Type B pancreatic cell (in vitro differentiated cells): ENCODE results near the gene TMEM138. TPM values are rescaled to one million over a fixed set of nuclear protein-coding genes. Genes with fewer than 3 reads are reported as not detected.

Experiments used
- DNase-seq: peaks from one replicate; pipeline ENCODE4 v3.0.0; 2021; ENCODE audit warnings: mixed read lengths; ENCODE audit not compliant: unreplicated experiment; ENCODE audit errors: extremely low spot score
- H3K27ac Mint-ChIP-seq: 2 replicates; pipeline ENCODE4 v1.8.0; 2021; ENCODE audit warnings: mild to moderate bottlenecking, mixed read lengths
- H3K27me3 Mint-ChIP-seq: 2 replicates; pipeline ENCODE4 v1.8.0; 2021; ENCODE audit warnings: mixed read lengths
- H3K36me3 Mint-ChIP-seq: 2 replicates; pipeline ENCODE4 v1.8.0; 2021; ENCODE audit warnings: mixed read lengths
- H3K4me1 Mint-ChIP-seq: one replicate; pipeline ENCODE4 v1.8.0; 2021; ENCODE audit warnings: mixed read lengths; ENCODE audit not compliant: unreplicated experiment
- H3K4me3 Mint-ChIP-seq: 2 replicates; pipeline ENCODE4 v1.8.0; 2021; ENCODE audit warnings: mild to moderate bottlenecking, mixed read lengths
- H3K9me3 Mint-ChIP-seq: 2 replicates; pipeline ENCODE4 v1.8.0; 2021; ENCODE audit warnings: mixed read lengths
- total RNA-seq: library from RNA; stranded (reverse); gene quantifications from 2 replicates; pipeline ENCODE4 v1.2.1, GENCODE V29; 2021; ENCODE audit warnings: low replicate concordance
- TF ChIP-seq, protein P1 (sequence below): fragments of 200-600 bp; sonication (generic); conservative IDR thresholded peaks from 2 replicates; pipeline ENCODE4 v1.5.0; 2021; ENCODE audit warnings: antibody characterized with exemption, mild to moderate bottlenecking

Gene TMEM138
- total RNA-seq, 1 donor from 2014 or later = 54.5 TPM

DNA sequence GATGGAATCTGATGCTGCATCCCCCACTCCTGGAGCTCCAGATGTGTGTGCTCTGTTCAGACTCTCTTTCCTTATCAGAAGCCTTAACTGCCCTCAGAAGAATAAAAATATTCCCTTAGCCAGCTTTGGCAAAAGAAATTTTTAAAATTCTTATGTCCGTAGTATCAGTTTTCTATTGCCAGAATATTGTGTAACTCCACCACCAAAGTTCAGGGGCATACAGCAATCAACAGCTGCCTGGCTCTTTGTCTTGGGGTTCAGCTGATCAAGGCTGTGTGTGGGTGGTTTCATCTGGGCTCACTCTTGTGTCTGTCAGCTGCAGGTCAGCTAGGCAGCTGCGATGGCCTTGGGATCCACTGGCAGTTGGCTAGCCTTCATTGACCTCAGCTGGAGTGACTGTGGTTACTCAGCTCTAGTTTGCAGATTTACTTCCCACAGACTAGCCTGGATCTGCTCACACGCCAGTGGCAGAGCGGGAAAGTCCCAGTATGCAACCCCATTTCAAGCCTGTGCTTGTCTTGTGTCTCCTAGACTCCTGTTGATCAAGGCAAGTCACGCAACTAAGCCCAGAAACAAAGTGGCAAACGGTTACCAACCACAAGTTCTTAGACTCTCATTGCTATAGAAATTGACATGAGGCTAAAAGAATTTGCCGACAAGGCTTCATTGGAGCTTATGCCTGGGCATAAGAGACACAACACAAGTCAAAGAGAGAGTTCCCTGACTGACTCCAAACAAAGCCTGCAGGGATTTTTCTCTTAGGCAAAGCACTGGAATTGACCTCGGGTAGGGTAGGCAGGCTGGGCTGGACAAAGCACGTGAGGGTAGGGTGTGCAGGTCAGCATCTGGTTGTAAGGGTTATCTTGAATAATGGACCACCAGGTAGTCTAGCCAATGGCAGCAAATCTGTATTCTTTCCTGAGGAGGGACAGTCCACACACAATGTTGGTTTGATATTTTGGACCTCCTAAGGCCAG lies 7.5 kb downstream of the TMEM138 start:
- DNase-seq = no peak
- no peaks in the 10 kb centered on the region for H3K27me3 Mint-ChIP-seq
- H3K27ac Mint-ChIP-seq = peak overlapping the region; percentile 71
- TF ChIP-seq, protein P1, sequence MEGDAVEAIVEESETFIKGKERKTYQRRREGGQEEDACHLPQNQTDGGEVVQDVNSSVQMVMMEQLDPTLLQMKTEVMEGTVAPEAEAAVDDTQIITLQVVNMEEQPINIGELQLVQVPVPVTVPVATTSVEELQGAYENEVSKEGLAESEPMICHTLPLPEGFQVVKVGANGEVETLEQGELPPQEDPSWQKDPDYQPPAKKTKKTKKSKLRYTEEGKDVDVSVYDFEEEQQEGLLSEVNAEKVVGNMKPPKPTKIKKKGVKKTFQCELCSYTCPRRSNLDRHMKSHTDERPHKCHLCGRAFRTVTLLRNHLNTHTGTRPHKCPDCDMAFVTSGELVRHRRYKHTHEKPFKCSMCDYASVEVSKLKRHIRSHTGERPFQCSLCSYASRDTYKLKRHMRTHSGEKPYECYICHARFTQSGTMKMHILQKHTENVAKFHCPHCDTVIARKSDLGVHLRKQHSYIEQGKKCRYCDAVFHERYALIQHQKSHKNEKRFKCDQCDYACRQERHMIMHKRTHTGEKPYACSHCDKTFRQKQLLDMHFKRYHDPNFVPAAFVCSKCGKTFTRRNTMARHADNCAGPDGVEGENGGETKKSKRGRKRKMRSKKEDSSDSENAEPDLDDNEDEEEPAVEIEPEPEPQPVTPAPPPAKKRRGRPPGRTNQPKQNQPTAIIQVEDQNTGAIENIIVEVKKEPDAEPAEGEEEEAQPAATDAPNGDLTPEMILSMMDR = no peak
- no peaks in the 10 kb centered on the region for H3K9me3 Mint-ChIP-seq
- H3K4me1 Mint-ChIP-seq = no peaks in the 10 kb centered on the region
- peaks cover 34% of the 10 kb centered on the region for H3K36me3 Mint-ChIP-seq
- no peak overlapping the region for H3K4me3 Mint-ChIP-seq

DNA sequence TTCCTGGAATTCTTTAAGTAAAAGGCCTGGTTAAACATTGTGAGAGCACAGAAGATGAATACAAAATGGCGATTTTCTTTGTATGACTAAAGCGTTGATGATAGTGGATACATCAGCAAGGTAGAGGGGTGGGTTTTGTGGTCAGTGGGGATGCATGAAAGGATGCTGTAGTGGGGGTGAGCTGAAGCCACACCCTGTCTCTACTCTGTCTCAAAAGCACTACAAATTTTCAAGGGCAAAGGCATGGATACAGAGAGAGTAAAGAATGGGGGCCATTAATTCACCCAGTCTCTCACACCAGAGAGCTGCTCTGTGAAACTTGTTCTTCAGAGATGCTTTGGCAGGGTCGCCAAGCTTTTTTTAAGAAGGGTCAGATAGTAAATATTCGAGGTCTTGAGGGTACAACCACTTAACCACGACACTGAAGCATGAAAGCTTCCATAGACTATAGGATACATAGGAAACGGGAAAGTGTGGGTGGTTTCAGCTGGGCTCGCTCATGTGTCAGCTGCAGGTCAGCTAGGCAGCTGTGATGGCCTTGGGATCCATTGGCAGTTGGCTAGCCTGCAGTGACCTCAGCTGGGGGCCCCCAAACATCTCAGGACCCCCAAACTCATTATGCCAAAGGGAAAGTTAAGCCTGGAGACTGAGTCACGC lies 8.3 kb downstream of the TMEM138 start:
- peaks cover 38% of the 10 kb centered on the region for H3K36me3 Mint-ChIP-seq
- peak overlapping the region; percentile 71 for H3K27ac Mint-ChIP-seq
- H3K4me3 Mint-ChIP-seq = peak overlapping the region; percentile 44

DNA sequence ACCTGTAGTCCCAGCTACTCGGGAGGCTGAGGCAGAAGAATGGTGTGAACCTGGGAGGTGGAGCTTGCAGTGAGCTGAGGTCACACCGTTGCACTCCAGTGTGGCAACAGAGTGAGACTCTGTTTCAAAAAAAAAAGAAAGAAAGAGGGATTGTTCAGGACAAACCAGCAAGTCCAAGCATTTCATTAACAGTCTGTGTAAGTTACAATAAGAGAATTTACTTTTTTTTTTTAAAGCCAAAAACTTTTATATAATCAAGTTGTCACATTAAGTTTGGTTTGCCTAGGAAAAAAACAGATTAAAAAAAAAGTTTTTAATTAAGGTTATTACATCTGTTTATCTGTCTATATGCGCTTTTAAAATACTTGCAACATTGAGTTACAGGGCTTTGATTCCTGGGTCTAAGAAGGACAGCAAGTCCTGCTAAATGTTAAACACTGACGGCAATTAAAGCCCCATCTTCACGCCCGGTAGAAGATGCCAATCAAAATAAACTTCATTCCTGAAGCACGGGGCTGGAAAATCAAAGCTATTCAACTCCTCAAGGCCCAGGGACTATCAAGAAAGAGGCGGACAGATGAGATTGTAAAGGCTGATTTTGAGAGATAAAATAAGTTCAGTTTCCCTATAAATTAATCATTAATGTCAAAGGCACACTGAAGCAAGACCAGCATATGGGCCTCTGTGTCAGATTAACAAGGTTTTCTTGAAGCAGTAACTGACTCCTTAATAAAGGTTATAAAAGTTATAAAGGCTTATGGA lies 10.7 kb downstream of the TMEM138 start:
- DNase-seq = no peak
- Mint-ChIP-seq H3K27ac (no peak overlapping the region), H3K36me3 (peaks cover 49% of the 10 kb centered on the region), H3K4me3 (no peak overlapping the region), H3K27me3 (no peaks in the 10 kb centered on the region), H3K4me1 (no peaks in the 10 kb centered on the region), H3K9me3 (no peaks in the 10 kb centered on the region)
- TF ChIP-seq, protein P1 = no peak

More for the DNA sequence above, 8.3 kb downstream of the TMEM138 start:
- TF ChIP-seq, protein P1 = no peak
- Mint-ChIP-seq H3K4me1 (no peaks in the 10 kb centered on the region), H3K27me3 (no peaks in the 10 kb centered on the region), H3K9me3 (no peaks in the 10 kb centered on the region)
- no peak for DNase-seq

DNA sequence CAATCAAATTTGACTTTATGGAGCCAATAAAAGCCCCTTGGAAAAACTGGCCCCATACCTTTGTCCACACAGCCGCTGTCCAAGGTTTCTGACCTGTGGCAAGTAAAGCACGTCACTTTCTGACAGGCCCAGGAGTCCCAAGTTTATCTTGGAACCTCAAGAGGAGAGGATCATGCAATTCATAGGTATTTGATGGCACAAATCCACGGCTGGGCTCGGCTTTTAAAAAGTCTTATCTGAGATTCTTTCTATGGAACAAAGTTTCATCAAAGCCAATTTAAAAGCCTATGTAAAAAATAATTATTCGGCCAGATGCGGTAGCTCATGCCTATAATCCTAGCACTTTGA lies 13.6 kb downstream of the TMEM138 start:
- H3K9me3 Mint-ChIP-seq = no peaks in the 10 kb centered on the region
- H3K4me3 Mint-ChIP-seq = no peak overlapping the region
- TF ChIP-seq, protein P1 = no peak
- DNase-seq = no peak
- H3K27me3 Mint-ChIP-seq = no peaks in the 10 kb centered on the region
- peaks cover 28% of the 10 kb centered on the region for H3K36me3 Mint-ChIP-seq
- no peak overlapping the region for H3K27ac Mint-ChIP-seq
- H3K4me1 Mint-ChIP-seq = no peaks in the 10 kb centered on the region

DNA sequence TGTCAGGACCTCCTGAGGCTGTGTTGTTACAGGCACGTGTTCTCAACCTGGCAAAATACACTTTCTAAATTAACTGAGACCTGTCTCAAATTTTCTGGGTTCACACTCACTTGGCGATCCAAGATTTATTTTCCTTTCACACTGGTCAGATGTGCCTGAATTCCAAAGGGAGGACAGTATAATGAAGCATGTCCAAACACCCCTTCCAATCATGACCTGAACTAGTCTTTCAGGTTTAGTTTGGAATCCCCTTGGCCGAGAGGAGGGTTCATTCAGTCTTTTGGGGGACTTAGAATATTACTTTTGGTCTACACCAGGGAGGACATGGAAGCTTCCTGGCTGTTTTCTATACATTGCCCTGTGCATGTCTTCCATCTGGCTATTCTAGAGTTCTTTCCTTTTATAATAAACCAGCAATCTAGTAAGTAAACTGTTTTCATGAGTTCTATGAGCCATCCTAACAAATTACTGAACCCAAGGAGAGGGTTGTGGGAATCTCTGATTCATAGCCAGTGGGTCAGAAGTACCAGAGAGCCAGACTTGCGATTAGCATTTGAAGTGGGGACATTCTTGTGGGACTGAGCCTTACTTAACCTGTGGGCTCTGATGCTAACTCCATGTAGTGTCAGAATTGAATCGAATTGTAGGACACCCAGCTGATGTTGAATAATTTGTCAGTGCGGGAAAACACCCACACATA lies 15.4 kb downstream of the TMEM138 start:
- H3K27me3 Mint-ChIP-seq = no peaks in the 10 kb centered on the region
- TF ChIP-seq, protein P1 = no peak
- H3K4me1 Mint-ChIP-seq = no peaks in the 10 kb centered on the region
- no peak for DNase-seq
- peaks cover 20% of the 10 kb centered on the region for H3K36me3 Mint-ChIP-seq
- H3K9me3 Mint-ChIP-seq = no peaks in the 10 kb centered on the region
- H3K4me3 Mint-ChIP-seq = peak overlapping the region; percentile 17
- peak overlapping the region; percentile 36 for H3K27ac Mint-ChIP-seq
